ENCODE data around the gene OR1Q1. TPM values are rescaled to one million over a fixed set of nuclear protein-coding genes. Genes with fewer than 3 reads are reported as not detected.

OR1Q1 gene
- total and polyA plus RNA-seq, 2 of the 8 experiments (the other 6 are each of a cell fraction or from before 2014, with no cell fraction given), result not detected

GRCh38 chr9:122614362-122614761 lies at the start of gene OR1Q1 (continued):
- TF ChIP-seq CHD1 (IDR thresholded peaks at IDR 0.05; ENCODE audit: low read depth, low read length), result no peak
- TF ChIP-seq CBX8 (IDR thresholded peaks at IDR 0.05; ENCODE audit: borderline replicate concordance, low read depth, low read length), result no peak
- TF ChIP-seq TCF12 (IDR thresholded peaks at IDR 0.05; ENCODE audit: low read depth, low read length), result no peak
- no peak for TF ChIP-seq SIN3A (conservative IDR thresholded peaks at IDR 0.05 in 1 of 2, IDR thresholded peaks at IDR 0.05 in 1 of 2; ENCODE audit: low read depth in 1 of 2, low read length in 2 of 2)
- TF ChIP-seq SP2 (IDR thresholded peaks at IDR 0.05; ENCODE audit: low read length), result no peak
- TF ChIP-seq JUN (IDR thresholded peaks at IDR 0.05; ENCODE audit: low read depth, low read length), result no peak
- TF ChIP-seq CTCF (IDR thresholded peaks at IDR 0.05; ENCODE audit: control extremely low read depth in 1 of 3, insufficient read depth in 1 of 3, low read depth in 1 of 3, low read length in 3 of 3), result no peak
- no peak for TF ChIP-seq CHD7 (IDR thresholded peaks at IDR 0.05; ENCODE audit: insufficient replicate concordance, low read length)
- TF ChIP-seq TAF1 (IDR thresholded peaks at IDR 0.05; ENCODE audit: low read depth, low read length), result no peak
